Activated CD4-positive, alpha-beta T cell treated with anti-CD3 and anti-CD28 coated beads for 36 hours (primary cell): ENCODE results near the gene UBE2S. TPM values are rescaled to one million over a fixed set of nuclear protein-coding genes. Genes with fewer than 3 reads are reported as not detected.

Experiments used
- total RNA-seq, 2 experiments: library from RNA; stranded (reverse); gene quantifications; one replicate each; pipeline ENCODE4 v1.2.3, GENCODE V29; 2021

UBE2S gene
- total RNA-seq, 2 experiments from 2014 or later = 228 to 342 TPM

Other genes with a start within 250 kb of the UBE2S start
- under 1 TPM; 0.53 to 0.72 TPM for gene DNAAF3, start 241.2 kb downstream of the UBE2S start, total RNA-seq
- under 1 TPM in 1 of 2 experiments, not detected in 1; 0.37 TPM for gene SYT5, start 227.5 kb downstream of the UBE2S start, total RNA-seq
- not detected for gene PTPRH, start 198.3 kb downstream of the UBE2S start, total RNA-seq
- gene TMEM86B, start 179.0 kb downstream of the UBE2S start, total RNA-seq = 1 to 10 TPM; 4.9 to 9.0 TPM
- gene PPP6R1, start 148.8 kb downstream of the UBE2S start, total RNA-seq = 100 to 1,000 TPM; 177 to 201 TPM
- 10 to 100 TPM; 41.1 to 45.2 TPM for gene HSPBP1, start 127.7 kb downstream of the UBE2S start, total RNA-seq
- 1 to 10 TPM; 4.1 to 4.5 TPM for gene BRSK1, start 123.8 kb downstream of the UBE2S start, total RNA-seq
- not detected for gene TMEM150B, start 82.4 kb downstream of the UBE2S start, total RNA-seq
- gene KMT5C, start 67.9 kb downstream of the UBE2S start, total RNA-seq = 10 to 100 TPM; 27.5 to 32.3 TPM
- gene COX6B2, start 53.1 kb downstream of the UBE2S start, total RNA-seq = under 1 TPM; 0.14 to 0.30 TPM
- gene GARIN5B, start 44.5 kb downstream of the UBE2S start, total RNA-seq = not detected
- under 1 TPM; 0.09 to 0.18 TPM for gene IL11, start 37.3 kb downstream of the UBE2S start, total RNA-seq
- gene TMEM190, start 31.0 kb downstream of the UBE2S start, total RNA-seq = not detected
- 1 to 10 TPM; 5.9 to 6.3 TPM for gene TMEM238, start 23.5 kb downstream of the UBE2S start, total RNA-seq
- gene RPL28, start 21.9 kb downstream of the UBE2S start, total RNA-seq = 1,000 to 10,000 TPM; 2,751 to 4,078 TPM
- gene SHISA7, start 35.5 kb upstream of the UBE2S start, total RNA-seq = not detected
- 10 to 100 TPM; 24.3 to 28.0 TPM for gene ISOC2, start 53.9 kb upstream of the UBE2S start, total RNA-seq
- gene C19orf85, start 57.0 kb upstream of the UBE2S start, total RNA-seq = not detected
- 1 to 10 TPM; 5.6 to 6.8 TPM for gene ZNF628, start 68.8 kb upstream of the UBE2S start, total RNA-seq
- 10 to 100 TPM in 1 of 2 experiments, 1 to 10 TPM in 1; 8.2 to 14.8 TPM for gene NAT14, start 77.4 kb upstream of the UBE2S start, total RNA-seq
- under 1 TPM; 0.32 to 0.34 TPM for gene SSC5D, start 80.6 kb upstream of the UBE2S start, total RNA-seq
- gene SBK2, start 129.3 kb upstream of the UBE2S start, total RNA-seq = not detected
- not detected for gene SBK3, start 137.8 kb upstream of the UBE2S start, total RNA-seq
- gene ZNF579, start 173.1 kb upstream of the UBE2S start, total RNA-seq = 1 to 10 TPM; 7.2 to 7.5 TPM
- 10 to 100 TPM; 13.6 to 14.7 TPM for gene FIZ1, start 191.7 kb upstream of the UBE2S start, total RNA-seq
- 10 to 100 TPM; 16.2 to 18.6 TPM for gene ZNF524, start 192.5 kb upstream of the UBE2S start, total RNA-seq
- gene ZNF865, start 197.9 kb upstream of the UBE2S start, total RNA-seq = 10 to 100 TPM; 11.4 to 12.1 TPM
- gene ZNF784, start 216.8 kb upstream of the UBE2S start, total RNA-seq = 1 to 10 TPM; 3.2 to 4.3 TPM
- 10 to 100 TPM; 24.2 to 35.6 TPM for gene ZNF580, start 233.2 kb upstream of the UBE2S start, total RNA-seq
- gene ZNF581, start 235.9 kb upstream of the UBE2S start, total RNA-seq = 10 to 100 TPM; 18.9 to 26.9 TPM
- 1 to 10 TPM; 6.2 to 6.3 TPM for gene CCDC106, start 240.4 kb upstream of the UBE2S start, total RNA-seq
- gene U2AF2, start 247.2 kb upstream of the UBE2S start, total RNA-seq = 100 to 1,000 TPM; 252 to 292 TPM